HG03095 (cell line): ENCODE measurements around the gene RPL3.

Source experiments
- ATAC-seq: cut with Tn5 transposase; IDR thresholded peaks from one replicate; pipeline ENCODE4 v1.9.1; 2021; ENCODE audit warnings: moderate library complexity; ENCODE audit not compliant: unreplicated experiment

Gene RPL3

GRCh38 chr22:39317775-39318506, 1.5 kb downstream of the RPL3 start:
- no peak for ATAC-seq

GRCh38 chr22:39317084-39317774, 2.2 kb downstream of the RPL3 start:
- ATAC-seq: no peak

GRCh38 chr22:39316440-39317083, 2.9 kb downstream of the RPL3 start:
- no peak for ATAC-seq

- no peak for ATAC-seq
Observed at GRCh38 chr22:39315389-39315788, 4.0 kb downstream of the RPL3 start.

- no peak for ATAC-seq
Observed at GRCh38 chr22:39314251-39314971, 5.0 kb downstream of the RPL3 start.

GRCh38 chr22:39313258-39314001, 6.0 kb downstream of the RPL3 start:
- ATAC-seq: no peak

GRCh38 chr22:39312410-39312809, 7.0 kb downstream of the RPL3 start:
- no peak for ATAC-seq

GRCh38 chr22:39311592-39312400, 7.6 kb downstream of the RPL3 start:
- no peak for ATAC-seq

GRCh38 chr22:39309881-39310714, 9.3 kb downstream of the RPL3 start:
- ATAC-seq: no peak

- ATAC-seq: no peak
Observed at GRCh38 chr22:39309364-39309861, 10.0 kb downstream of the RPL3 start.

- no peak for ATAC-seq
Observed at GRCh38 chr22:39308614-39309363, 10.6 kb downstream of the RPL3 start.

GRCh38 chr22:39306456-39307361, 12.7 kb downstream of the RPL3 start:
- no peak for ATAC-seq

- no peak for ATAC-seq
Observed at GRCh38 chr22:39303892-39304671, 15.3 kb downstream of the RPL3 start.

- ATAC-seq: no peak
Observed at GRCh38 chr22:39303358-39303757, 16.1 kb downstream of the RPL3 start.

GRCh38 chr22:39302431-39302960, 16.9 kb downstream of the RPL3 start:
- no peak for ATAC-seq

- ATAC-seq: no peak
Observed at GRCh38 chr22:39301926-39302325, 17.5 kb downstream of the RPL3 start.
